ENCODE data around the gene ATP5MK.
"Not testable (repeated sequence)": the region's sequence is repeated elsewhere in the genome, so short reads cannot be mapped to it uniquely, and the experiment has no call there.

Gene ATP5MK

GRCh38 chr10:103397191-103397825 lies 1.0 kb upstream of the ATP5MK start:
- no peak for DNase-seq

- DNase-seq: no peak
These were observed 463 bp upstream of the ATP5MK start for GRCh38 chr10:103396789-103397087.

- DNase-seq: no peak
These were observed 565 bp downstream of the ATP5MK start for GRCh38 chr10:103395754-103396066.

- DNase-seq: no peak
These were observed 2.1 kb downstream of the ATP5MK start for GRCh38 chr10:103394180-103394579.

GRCh38 chr10:103382769-103383168 lies 13.5 kb downstream of the ATP5MK start:
- DNase-seq: no peak

DNA sequence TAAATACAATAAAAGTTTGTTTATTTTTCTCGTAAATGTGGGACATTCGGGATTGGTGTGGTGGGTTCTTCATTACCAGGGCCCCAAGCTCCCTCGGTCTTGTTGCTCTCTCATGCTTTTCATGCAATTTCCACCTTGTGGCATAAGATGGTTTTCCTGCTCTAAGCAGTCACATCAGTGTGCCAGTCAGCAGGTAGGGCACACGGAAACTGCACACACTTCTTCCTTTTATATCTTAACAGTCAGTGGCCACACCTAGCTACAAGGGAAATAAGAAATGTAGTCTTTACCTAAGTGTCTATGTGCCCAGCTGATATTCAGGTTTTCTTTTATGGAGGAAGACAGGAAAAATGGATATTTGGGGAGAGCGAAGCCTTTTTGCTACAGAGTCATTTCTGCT lies 22.0 kb downstream of the ATP5MK start:
- no peak for DNase-seq

DNA sequence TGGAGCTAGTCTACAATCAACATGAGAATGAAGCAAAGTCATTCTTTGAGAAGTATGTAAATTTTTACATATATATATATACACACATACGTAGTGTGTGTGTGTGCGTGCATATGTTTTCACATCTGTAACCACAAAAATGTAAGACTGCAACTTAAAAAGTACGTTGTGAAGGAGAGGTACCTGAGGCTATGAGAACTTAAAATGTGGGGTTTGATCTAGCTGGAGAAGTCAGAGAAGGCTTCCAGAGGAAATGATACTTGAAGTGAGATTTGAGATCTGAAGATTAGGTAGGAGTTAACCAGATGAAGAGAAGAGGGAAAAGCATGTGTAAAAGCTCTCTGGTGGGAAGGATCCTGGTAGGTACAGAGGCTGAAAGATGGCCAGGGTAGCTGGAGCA lies 22.7 kb downstream of the ATP5MK start:
- DNase-seq: no peak

- DNase-seq: peak; percentile 52 to 94 (median 85)
These were observed 28.3 kb downstream of the ATP5MK start, which contains the start of gene TAF5 for GRCh38 chr10:103367782-103368518. TAF5 (plus strand) TSS chr10:103367976; CDS start chr10:103367990, 14 bp downstream.

GRCh38 chr10:103367379-103367781 lies 28.9 kb downstream of the ATP5MK start:
- no peak for DNase-seq

DNA sequence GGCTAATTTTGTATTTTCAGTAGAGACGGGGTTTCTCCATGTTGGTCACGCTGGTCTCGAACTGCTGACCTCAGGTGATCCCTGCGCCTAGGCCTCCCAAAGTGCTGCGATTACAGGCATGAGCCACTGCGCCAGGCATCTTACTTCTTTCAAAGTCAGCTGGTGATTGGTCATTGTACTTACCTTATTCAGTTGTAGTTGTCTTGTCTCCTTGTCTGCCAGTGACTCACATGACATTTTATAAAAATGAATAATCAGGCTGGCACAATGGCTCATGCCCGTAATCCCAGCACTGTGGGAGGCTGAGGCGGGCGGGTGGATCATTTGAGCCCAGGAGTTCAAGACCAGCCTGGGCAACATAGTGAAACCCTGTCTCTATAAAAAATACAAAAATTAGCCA lies 35.5 kb downstream of the ATP5MK start:
- DNase-seq: not testable (repeated sequence)

- DNase-seq: not testable (repeated sequence)
These were observed 36.8 kb downstream of the ATP5MK start for GRCh38 chr10:103359493-103359892.

- DNase-seq: no peak
These were observed 40.2 kb downstream of the ATP5MK start for GRCh38 chr10:103355906-103356599.

- DNase-seq: not testable (repeated sequence)
These were observed 41.7 kb downstream of the ATP5MK start for GRCh38 chr10:103354567-103354966.

DNA sequence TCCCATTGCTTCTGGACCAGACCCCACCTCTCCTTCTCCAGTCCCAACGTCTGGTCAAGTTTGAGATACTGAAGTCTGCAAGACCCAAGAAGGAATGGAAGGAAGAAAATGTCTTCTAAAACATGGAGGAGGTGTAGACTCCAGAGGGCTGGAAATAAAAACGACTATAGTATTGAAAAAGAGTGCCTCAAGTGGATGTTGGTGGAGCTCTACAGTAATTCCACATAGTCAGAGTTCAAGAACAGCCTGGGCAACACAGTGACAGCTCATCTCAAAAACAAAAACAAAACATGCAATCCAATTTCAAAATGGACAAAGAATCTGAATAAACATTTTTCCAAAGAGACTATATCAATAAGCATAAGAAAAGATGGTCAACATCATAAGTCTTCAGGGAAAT lies 43.0 kb downstream of the ATP5MK start:
- DNase-seq: no peak

- peak; percentile 15 to 85 (median 70) for DNase-seq
These were observed 45.6 kb downstream of the ATP5MK start, which contains the start of gene PCGF6 for GRCh38 chr10:103350517-103351260. PCGF6 (minus strand) TSS chr10:103351140; CDS start chr10:103351066, 74 bp downstream.

- DNase-seq: no peak
These were observed 46.1 kb downstream of the ATP5MK start for GRCh38 chr10:103350175-103350516.

Measured in anterior cingulate cortex (tissue), 58 donors.